IPS-15b (cell line): Measurements from ENCODE around the gene HEATR3.

ENCODE experiments used
- H3K27me3 ChIP-seq: one replicate; pipeline ENCODE4 v1.6.1; 2013; ENCODE audit warnings: low read length; ENCODE audit not compliant: control insufficient read depth, insufficient read depth
- H3K36me3 ChIP-seq: one replicate; pipeline ENCODE4 v1.6.1; 2013; ENCODE audit warnings: low read length; ENCODE audit not compliant: control insufficient read depth, insufficient read depth
- H3K4me1 ChIP-seq: one replicate; pipeline ENCODE4 v1.6.1; 2013; ENCODE audit warnings: mild to moderate bottlenecking, low read length; ENCODE audit not compliant: control insufficient read depth, insufficient read depth
- H3K4me3 ChIP-seq: one replicate; pipeline ENCODE4 v1.5.1; 2013; ENCODE audit warnings: low read depth, low read length
- H3K9ac ChIP-seq: one replicate; pipeline ENCODE4 v1.6.1; 2013; ENCODE audit warnings: low read depth, mild to moderate bottlenecking, low read length
- H3K9me3 ChIP-seq: one replicate; pipeline ENCODE4 v1.6.1; 2013; ENCODE audit warnings: mild to moderate bottlenecking, low read length; ENCODE audit not compliant: control insufficient read depth, insufficient read depth

The HEATR3 gene

DNA sequence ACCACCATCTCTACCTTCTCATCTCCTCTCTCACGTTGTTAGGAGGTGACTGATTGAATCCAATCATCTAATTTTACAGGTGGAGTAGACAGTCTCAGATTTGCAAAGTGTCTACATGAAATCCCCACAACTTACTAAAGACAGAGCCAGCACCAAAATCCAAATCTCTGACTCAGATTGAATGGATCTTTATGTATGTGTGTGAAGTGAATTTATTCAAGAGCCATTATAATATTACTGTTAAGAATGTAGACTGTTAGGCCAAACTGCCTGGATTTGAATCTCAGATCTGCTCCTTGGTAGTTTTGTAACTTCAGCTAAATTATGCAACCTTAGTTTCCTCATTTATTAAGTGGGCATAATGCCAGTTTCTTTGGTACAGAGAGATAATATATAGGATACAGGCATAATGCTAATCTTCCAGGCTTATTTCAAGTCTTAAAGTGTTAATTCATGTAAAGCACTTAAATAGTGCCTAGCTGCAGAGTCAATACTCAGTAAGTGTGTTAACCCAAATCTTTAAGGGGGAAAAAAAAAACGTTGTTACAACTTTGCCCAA lies 28.0 kb upstream of the HEATR3 start:
- Histone ChIP-seq H3K4me1 (no peaks in the 10 kb centered on the region), H3K4me3 (no peak overlapping the region), H3K9me3 (no peaks in the 10 kb centered on the region), H3K9ac (no peak overlapping the region), H3K27me3 (no peaks in the 10 kb centered on the region), H3K36me3 (peaks cover 7% of the 10 kb centered on the region)

DNA sequence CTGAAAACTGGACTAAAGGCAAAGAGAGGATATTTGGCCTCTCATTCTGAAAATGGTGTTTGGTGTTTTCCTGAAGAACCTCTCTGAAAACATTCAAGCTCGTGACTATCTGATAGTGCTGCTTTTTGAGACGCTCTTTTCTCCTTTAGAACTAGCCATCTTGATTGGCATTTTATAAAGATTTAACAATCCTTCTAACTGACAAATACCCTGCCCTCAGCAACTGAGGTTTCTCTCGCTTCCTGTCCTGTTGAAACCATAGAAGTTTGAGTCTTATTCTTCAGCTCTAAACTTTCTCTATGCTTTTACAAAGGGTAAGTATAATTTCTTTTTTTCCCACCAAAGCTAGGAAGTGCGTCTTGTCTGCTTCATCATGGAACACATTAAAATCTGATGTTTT lies 27.5 kb upstream of the HEATR3 start:
- Histone ChIP-seq H3K9ac (no peak overlapping the region), H3K27me3 (no peaks in the 10 kb centered on the region), H3K4me3 (no peak overlapping the region), H3K36me3 (peaks cover 7% of the 10 kb centered on the region), H3K9me3 (no peaks in the 10 kb centered on the region), H3K4me1 (no peaks in the 10 kb centered on the region)

DNA sequence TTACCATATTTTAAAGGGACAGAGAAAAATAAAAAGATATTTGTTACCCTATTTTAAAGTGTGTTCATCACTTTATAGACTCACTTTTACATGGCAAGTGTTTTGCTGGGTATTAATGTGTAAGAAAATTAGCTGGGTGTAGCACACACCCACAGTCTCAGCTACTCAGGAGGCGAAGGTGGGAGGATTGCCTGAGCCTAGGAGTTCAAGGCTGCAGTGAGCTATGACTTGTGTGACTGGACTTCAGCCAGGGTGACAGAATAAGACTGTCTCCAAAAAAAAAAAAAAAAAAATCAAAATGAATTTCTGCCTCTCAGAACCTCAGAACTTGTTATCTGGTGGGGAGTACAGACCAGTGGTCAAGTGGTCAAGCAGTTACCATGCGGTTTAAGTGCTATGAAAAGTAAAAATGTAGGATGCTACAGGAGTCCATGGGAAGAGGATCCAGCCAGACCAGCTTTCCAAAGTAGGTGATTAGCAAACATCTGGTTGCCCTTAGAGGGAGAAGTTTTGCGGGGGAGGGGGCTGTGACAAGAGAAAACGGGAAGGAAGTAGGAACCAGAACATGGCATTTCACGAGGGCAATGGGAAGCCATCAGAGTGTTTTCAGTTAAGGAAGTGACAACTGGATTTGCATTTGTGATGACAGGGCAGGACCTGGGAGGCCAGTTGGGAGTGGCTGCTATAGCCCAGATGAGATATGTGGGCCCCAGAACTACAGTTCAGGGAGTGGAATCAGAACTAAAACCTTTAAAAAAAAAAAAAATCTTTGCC lies 26.8 kb upstream of the HEATR3 start:
- H3K9me3 ChIP-seq: no peaks in the 10 kb centered on the region
- peaks cover 6% of the 10 kb centered on the region for H3K36me3 ChIP-seq
- no peak overlapping the region for H3K4me3 ChIP-seq
- no peaks in the 10 kb centered on the region for H3K27me3 ChIP-seq
- H3K4me1 ChIP-seq: no peaks in the 10 kb centered on the region
- H3K9ac ChIP-seq: no peak overlapping the region

DNA sequence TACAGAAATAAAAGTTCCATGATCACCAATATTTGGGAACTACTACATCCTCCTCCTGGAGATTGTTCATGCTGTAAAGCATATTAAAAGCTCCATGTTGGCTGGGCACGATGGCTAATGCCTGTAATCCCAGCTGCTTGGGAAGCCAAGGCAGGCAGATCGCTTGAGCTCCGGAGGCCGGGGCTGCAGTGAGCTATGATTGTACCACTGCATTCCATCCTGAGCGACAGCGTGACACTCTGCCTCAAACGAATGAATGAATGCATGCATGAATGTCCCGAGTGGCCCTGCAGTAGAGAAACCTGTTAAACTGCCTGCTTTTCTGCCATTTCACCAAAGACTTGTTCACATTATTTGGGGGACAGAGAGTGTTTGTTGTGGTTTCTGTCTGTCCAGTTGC lies 25.8 kb upstream of the HEATR3 start:
- Histone ChIP-seq H3K4me1 (no peaks in the 10 kb centered on the region), H3K36me3 (peaks cover 2% of the 10 kb centered on the region), H3K9ac (no peak overlapping the region), H3K4me3 (no peak overlapping the region), H3K27me3 (no peaks in the 10 kb centered on the region), H3K9me3 (no peaks in the 10 kb centered on the region)

DNA sequence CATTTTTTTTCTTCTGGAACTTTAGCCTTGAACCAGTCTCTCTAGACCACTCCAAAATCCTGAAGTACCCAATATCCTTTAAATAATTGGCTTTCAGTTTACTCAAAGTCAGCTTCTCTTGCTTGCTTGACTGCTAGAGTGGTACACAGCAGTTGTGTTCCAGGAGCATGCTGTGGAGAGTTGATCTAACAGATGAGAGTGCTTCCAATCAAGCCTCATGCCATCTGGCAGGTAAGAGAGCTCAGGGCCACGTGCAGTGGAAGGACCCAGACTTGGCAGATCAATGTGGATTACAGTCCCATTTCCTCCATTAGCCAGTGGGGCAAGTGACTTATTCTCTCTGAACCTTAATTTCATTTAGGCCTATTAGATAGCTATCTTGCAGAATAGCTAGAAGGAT lies 25.1 kb upstream of the HEATR3 start:
- Histone ChIP-seq H3K27me3 (no peaks in the 10 kb centered on the region), H3K36me3 (peaks cover 2% of the 10 kb centered on the region), H3K9ac (no peak overlapping the region), H3K4me3 (no peak overlapping the region), H3K4me1 (no peaks in the 10 kb centered on the region), H3K9me3 (no peaks in the 10 kb centered on the region)

DNA sequence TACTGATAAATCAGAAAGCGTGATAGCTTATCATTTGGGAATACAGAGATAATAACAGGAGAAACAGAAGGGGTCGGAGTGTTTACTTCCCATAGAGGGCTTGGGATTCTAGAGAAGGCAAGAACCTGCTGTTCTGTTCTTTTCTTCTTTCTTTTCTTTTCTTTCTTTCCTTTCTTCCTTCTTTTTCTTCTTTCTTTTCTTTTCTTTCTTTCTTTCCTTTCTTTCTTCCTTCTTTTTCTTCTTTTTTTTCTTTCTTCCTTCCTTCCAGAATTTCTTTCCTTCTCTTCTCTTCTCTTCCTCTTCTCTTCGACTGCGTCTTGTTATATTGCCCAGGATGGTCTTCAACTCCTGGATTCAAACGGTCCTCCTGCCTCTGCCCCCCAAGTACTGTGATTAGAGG lies 22.4 kb upstream of the HEATR3 start:
- H3K4me1 ChIP-seq: no peaks in the 10 kb centered on the region
- no peaks in the 10 kb centered on the region for H3K27me3 ChIP-seq
- H3K9me3 ChIP-seq: no peaks in the 10 kb centered on the region
- no peak overlapping the region for H3K4me3 ChIP-seq
- no peaks in the 10 kb centered on the region for H3K36me3 ChIP-seq
- H3K9ac ChIP-seq: no peak overlapping the region

DNA sequence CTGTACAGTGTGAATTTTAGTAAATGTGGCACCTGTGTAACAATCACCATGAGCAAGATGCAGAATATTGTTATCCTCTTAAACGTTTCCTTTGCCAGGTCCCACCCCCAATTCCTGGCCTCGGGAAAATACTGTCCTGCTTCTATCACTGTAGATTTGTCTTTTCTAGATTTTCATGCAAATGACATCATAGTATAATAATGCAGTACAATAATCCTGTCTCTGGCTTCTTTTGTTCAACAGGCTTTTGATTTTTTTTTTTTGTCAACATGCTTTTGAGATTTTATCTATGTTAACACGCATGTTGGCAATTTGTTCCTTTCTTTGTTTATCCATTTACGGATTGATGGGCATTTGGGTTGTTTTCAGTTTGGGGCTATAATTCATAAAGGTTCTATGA lies 20.4 kb upstream of the HEATR3 start:
- H3K27me3 ChIP-seq: no peaks in the 10 kb centered on the region
- H3K4me1 ChIP-seq: no peaks in the 10 kb centered on the region
- no peak overlapping the region for H3K4me3 ChIP-seq
- H3K9ac ChIP-seq: no peak overlapping the region
- no peaks in the 10 kb centered on the region for H3K36me3 ChIP-seq
- no peaks in the 10 kb centered on the region for H3K9me3 ChIP-seq

DNA sequence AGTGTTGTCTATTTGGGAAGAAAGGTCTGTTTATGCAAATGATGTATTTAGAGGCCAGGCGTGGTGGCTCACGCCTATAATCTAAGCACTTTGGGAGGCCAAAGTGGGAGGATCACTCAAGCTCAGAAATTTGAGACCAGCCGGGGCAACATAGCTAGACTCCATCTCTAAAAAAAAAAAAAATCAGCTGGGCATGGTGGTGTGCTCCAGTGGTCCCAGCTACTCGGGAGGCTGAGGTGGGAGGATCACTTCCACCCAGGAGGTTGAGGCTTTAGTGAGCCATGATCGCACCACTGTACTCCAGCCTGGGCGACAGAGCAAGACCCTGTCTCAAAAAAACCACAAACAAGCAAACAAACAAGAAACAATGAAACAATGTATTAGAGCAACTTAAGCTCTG lies 18.9 kb upstream of the HEATR3 start:
- Histone ChIP-seq H3K36me3 (no peaks in the 10 kb centered on the region), H3K4me3 (no peak overlapping the region), H3K27me3 (no peaks in the 10 kb centered on the region), H3K9me3 (no peaks in the 10 kb centered on the region), H3K9ac (no peak overlapping the region), H3K4me1 (no peaks in the 10 kb centered on the region)

DNA sequence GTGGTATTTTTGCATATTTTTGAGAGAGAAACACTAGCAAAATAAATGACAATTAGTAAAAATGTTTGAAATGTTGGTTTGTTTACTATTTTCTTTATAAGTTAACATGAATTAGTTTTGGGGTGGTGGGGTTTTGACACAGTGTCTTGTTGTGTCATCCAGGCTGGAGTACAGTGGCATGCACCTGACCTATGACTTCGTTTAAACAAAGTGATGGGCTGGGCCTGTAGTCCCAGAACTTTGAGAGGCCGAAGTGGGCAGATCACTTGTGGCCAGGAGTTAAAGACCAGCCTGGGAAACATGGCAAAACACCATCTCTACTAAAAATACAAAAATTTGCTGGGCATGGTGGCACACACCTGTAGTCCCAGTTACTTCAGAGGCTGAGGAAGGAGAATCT lies 17.9 kb upstream of the HEATR3 start:
- Histone ChIP-seq H3K9ac (no peak overlapping the region), H3K27me3 (no peaks in the 10 kb centered on the region), H3K4me3 (no peak overlapping the region), H3K4me1 (no peaks in the 10 kb centered on the region), H3K36me3 (no peaks in the 10 kb centered on the region), H3K9me3 (no peaks in the 10 kb centered on the region)

DNA sequence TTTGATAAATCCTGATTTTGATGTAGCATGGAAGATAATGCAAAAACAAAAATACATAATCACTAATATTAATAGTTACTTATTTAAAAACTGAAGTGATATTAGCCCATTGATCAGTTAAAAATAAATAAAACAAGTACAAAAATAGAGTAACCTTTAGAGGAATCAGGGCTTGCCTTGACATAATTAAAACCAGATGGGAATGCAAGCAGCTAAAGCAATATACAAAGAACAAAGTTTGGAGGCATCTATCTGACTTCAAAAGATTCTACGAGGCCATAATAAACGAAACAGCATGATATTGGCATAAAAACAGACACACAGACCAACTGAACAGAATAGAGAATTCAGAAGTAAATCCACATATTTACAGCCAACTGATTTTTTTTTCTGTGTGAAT lies 15.0 kb upstream of the HEATR3 start:
- Histone ChIP-seq H3K9ac (no peak overlapping the region), H3K27me3 (no peaks in the 10 kb centered on the region), H3K9me3 (no peaks in the 10 kb centered on the region), H3K4me1 (no peaks in the 10 kb centered on the region), H3K36me3 (no peaks in the 10 kb centered on the region), H3K4me3 (no peak overlapping the region)

DNA sequence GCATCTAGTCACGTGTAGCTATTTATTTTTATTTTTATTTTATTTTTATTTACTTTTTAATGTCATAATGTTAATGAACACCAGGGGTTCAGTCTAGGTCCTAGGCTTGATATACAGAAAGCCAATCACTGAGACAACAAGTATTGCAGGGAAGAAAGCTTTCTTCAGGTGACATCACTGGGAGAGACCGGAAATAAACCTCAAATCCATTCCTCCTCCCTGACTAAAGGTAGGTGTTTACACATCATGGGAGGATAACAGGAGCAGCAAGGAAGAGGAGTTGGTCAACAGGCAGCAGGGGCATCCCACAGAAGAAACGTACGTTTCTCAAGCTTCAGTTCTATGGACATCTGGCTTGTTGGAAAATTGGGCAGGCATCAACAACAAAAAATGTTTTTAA lies 9.5 kb upstream of the HEATR3 start:
- no peaks in the 10 kb centered on the region for H3K36me3 ChIP-seq
- no peaks in the 10 kb centered on the region for H3K27me3 ChIP-seq
- no peak overlapping the region for H3K9ac ChIP-seq
- H3K9me3 ChIP-seq: no peaks in the 10 kb centered on the region
- no peaks in the 10 kb centered on the region for H3K4me1 ChIP-seq
- H3K4me3 ChIP-seq: no peak overlapping the region

DNA sequence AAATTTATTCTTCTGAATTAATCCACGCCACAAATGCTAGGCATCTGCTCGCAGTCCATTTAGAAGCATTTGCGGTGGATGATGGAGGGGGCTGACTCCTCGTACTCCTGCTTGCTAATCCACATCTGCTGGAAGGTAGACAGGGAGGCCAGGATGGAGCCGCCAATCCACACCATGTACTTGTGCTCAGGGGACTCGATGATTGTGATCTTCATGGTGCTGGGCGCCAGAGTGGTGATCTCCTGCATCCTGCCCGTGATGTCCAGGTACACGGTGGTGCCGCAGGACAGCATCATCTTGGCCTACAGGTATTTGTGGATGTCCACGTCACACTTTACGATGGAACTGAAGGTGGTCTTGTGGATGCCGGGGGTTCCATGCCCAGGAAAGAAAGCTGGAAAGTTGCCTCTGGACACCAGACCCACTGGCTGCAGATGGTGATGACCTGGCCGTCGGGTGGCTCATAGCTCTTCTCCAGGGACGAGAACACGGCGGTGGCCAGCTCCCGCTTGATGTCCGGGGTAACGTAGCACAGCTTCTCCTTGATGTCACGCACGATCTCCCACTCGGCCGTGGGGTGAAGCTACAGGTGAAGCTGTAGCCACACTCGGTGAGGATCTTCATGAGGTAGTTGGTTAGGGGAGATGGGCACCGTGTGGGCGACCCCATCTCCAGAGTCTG lies 7.5 kb upstream of the HEATR3 start:
- Histone ChIP-seq H3K9me3 (no peaks in the 10 kb centered on the region), H3K9ac (no peak overlapping the region), H3K36me3 (no peaks in the 10 kb centered on the region)

More for the DNA sequence above, 7.5 kb upstream of the HEATR3 start:
- Histone ChIP-seq H3K27me3 (no peaks in the 10 kb centered on the region), H3K4me3 (no peak overlapping the region), H3K4me1 (no peaks in the 10 kb centered on the region)
